HG02840 (cell line): ENCODE measurements around the gene QSOX2.

Experiments used
- ATAC-seq: cut with Tn5 transposase; IDR thresholded peaks from one replicate; pipeline ENCODE4 v1.9.1; 2021; ENCODE audit warnings: mild to moderate bottlenecking, moderate library complexity, moderate number of reproducible peaks; ENCODE audit not compliant: unreplicated experiment, low FRiP score

Gene QSOX2

GRCh38 chr9:136226680-136227407 lies 18.8 kb downstream of the QSOX2 start:
- no peak for ATAC-seq

DNA sequence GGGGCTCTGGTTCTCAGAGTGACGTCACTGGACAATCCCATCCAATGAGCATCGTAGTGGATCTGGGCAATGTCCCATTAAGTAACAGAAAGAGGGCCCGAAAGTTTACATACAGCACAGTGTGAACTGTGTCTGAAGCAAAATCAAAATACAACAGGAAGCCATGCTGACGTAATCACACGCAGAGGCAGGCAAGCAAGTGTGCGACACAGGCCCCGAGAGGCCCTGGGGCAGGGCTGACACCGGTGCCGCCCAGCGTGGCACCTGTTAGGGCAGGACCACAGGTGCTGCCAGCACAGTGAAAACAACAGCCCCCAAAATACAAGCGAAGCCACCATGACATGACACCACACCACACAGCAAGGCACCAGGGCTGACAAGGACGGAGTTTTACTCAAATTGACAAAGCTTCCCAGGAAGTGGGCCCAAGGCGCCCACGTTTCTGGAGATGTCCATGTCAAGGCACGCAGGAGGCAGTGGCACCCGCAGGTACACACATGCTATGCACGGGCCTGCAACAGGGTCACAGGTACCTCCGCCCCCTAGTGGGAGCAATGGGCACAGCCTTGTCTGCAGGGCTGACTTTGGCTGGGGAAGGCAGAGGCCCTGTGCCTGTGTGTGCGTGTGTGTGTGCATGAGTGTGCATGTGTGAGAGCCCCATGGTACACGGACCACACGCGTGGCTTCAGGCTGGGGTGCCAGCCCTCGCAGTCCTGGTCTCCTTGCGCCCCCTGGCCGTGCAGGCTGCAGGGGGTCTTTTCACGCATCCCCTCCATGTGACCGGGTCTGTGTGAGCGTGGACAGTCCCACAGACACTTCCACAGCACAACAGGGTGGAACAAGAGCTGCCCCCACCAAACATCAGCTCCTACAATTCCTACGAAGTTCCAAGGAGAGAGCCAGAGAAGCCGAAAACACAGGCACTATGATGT lies 19.6 kb downstream of the QSOX2 start:
- peak; percentile 54 for ATAC-seq

DNA sequence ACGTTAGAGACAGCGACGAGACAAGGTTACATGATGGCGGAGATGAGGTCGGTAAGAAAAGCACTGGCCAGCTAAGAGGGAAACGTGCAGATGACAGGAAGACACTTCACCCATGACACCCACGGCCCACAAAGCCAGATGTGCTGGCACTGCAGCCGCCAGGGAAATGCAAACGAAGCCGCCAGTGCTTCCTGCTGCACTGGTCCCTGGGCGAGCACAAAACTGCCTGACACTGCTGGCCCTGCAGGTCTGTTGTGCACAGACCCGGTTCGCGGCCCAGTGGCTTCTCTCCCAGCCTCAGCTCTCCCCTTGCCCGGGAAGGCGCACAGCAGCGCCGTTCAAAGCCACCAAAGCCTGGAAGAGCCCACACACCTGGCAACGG lies 20.3 kb downstream of the QSOX2 start:
- peak; percentile 41 for ATAC-seq

DNA sequence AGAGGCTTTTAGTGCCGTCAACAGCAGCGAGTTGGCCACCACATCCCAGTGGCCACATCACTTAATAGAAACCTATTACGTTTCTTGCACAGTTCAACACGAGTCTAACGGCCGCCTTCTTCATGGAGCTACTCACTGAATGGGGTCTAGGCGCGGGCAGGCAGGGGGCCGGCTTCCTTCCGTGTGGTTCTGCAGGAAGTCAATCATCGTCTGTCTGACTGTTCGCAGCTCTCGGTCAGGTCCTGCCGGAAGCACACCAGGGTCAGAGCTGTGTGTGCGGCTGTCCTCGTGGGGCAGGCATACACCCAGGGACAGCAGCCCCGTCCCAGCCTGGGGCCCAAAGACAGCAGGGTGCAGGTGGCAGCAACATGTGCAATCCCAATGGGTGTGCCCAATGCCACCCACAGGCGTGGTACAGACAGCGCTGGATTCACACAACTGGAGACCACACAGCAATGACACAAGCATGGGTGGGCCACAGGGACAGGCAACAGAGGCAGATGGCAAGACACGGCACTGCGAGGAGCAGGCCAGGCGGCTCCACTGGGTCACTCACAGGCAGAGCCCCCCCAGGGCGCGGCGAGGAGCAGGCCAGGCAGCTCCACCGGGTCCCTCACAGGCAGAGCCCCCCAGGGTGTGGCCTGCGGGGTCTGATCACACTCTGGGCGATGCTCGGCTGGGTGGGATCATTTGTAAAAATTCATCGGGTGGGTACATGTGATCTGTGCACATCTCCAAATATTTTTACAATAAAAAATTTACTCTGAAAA lies 21.6 kb downstream of the QSOX2 start:
- ATAC-seq = no peak

- no peak for ATAC-seq
These were observed 22.7 kb downstream of the QSOX2 start for GRCh38 chr9:136222906-136223285.

DNA sequence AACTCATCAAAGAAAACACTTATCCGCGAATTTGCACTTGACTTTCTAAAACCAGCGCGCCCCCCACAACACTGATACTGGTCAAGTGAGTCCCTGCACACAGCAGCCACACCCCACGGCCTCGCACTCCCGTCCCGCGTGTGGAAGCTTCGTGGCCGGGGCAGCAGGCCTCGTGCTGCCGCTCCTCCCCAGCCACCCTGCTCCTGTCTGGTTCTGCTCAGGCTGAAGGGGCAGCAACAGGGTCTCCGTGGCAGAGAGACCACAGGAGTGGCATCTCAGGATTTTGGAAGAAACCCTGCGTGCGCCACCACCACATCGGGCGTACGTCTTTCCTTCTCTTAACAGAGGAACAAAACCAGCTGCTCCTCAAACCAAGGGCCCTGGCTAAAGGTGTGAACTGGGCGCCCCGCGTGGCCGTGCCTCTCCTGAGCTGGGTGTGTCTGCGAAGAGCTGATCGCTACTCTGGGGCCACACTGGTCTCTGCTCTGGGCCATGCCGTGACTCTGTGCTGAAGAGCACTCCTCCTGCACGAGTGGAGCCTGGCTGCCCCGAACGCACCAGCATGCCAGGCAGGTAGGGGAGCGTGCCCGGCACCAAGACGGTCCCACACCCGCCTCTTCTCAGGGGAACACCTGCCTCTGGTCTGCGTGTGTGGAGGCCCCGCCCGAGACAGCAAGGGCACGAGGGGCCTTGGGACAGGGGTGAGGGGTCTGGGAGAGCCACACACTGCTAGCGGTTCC lies 23.3 kb downstream of the QSOX2 start:
- ATAC-seq = no peak

- ATAC-seq = no peak
These were observed 25.4 kb downstream of the QSOX2 start for GRCh38 chr9:136220017-136220729.

DNA sequence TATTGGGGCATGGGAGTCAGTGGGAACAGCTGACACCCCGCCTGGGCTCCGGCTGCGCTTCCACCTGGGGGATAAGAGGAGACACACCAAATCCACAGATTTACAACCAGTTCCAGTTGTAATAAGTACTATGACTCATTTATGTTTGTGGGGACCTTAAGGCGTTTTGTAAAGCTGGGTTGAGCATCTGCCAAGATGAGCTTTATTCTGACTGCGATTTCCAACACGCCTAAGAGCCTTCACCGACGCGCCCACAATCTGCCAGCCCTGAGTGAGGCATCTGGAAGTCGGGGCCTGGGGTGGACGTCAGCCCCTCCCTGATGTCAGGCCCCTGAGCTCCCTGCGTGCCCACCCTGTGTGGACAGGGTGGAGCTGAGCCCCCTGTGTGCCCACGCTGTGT lies 26.3 kb downstream of the QSOX2 start:
- ATAC-seq = no peak

DNA sequence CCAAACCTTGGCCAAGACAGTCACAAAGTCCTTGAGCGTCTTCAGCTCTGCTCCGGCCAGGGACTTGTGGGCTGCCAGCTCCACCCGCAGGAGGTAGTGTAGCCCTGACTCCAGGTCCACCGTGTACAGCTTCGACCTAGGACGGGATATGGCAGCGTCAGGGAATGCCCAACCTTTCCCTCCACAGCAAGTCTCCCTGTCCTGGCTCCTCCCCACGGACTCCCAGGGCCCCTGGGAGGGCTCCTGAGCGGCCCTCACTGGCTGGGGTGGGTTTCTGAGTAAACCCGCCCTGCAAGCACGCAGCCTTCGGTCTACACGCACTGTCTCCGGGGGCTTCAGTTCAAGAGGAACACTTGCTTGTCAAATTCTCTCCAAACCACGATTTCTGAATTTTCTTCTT lies 26.9 kb downstream of the QSOX2 start:
- ATAC-seq = no peak

DNA sequence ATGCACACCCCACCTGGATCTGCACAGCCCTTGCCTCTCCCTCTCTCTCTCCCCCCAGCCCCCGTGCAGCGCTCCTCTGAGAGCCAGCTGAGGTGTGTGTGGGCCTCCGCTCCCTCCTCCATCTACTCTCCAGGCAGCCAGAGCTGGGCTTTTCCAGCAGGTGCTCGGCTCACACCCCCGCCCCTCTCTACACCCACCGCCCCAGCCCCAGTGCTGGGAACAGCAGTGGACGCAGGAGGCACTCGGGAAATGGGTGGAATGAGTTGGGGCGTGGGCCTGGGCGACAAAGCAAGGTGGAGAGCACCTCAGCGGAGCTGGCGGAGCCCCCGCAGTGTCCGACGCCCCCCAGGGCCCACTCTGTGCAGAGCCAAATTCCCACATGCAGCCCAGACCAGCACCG lies 27.3 kb downstream of the QSOX2 start:
- ATAC-seq = no peak

DNA sequence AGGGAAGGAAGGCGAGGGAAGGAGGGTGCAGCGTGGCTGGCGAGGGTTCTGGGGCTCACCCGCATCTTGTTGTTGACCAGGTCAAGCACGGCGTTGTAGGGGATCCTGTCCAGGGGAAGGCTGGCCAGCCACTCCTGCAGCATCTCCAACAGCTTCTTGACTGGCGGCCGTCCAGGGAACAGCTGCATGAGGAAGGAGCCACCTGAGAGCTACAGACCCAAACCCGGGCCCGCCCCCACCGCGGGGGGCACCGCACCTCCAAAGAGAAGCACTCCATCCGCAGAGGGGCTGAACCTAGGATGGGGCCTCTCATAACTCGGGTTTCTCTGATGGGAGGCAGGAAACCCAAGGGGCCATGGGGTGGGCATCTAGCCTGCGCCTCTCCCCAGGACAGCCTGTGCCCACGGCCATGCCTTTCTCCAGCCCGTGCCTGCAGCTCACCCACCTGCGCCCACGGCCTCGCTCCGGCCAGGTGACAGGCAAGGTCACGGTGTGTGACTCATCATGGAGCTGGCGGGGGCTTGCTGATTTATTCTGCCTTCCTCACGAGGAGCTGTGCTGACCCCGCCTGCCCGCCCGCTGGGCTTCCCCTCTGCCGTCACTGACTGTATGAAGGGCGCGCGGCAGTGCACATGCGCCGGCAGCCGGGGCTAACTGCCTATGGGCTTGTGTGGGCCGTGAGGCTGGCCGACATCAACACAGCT lies 28.9 kb downstream of the QSOX2 start:
- ATAC-seq = no peak

DNA sequence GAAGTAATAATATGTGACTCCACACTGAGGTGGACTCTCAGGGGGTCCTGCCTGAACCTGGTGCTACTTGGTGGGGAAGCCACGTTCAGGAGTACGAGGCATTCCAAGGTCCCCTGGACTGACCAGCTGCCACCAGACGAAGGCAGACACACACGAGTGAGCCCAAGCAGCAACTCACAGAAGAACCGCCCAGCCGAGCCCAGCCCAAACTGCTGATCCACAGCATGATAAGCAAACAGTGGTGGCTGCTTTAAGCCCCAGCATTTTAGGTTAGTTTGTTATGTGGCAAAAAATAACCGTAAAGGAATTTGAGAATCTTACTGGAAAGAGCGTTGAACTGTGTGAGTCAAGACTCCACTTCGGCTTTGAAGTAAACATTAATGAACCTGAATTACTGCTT lies 31.9 kb downstream of the QSOX2 start:
- no peak for ATAC-seq

- no peak for ATAC-seq
These were observed 33.2 kb downstream of the QSOX2 start for GRCh38 chr9:136212345-136212950.

DNA sequence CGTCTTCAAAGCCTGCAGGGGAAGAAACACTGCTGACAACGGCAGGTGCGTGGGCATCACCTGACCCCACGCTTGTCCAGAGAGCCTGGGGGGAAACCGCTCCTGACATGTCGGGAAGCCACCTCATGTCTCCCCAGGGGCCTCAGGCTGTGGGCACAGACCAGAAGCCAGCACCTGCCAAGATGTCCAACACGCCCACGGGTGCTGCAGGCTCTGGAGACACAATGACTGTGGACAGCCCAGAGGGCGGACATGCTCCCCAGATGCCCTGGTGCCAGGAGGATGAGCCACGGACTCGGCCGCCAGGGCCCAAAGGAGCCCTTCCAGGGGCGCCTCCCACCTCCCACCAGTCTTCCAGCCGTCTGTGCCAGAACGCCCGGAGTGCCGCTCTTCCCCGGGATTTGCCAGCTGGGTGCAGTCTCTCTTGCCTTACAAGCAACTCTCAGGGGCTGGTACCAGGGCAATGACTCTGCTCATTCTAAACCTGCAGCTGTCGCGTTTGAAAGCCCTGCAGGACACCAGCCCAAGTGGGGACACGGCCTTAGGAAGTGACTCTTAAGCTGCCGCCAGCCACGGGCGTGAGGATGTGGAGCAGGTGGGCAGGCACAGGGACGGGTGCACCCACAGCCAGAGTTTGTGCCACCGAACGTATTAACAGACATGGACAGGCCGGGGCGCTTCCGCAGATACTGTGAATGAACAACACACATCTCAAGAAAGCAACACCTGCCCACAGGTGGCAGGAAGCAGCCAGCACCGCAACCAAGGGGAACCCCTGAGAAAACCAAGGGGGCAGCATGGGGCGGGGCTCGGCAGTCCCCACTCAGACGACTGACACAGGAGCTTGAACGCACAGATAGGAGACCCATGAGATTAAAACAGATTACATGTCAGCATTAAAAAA lies 33.9 kb downstream of the QSOX2 start:
- no peak for ATAC-seq

GRCh38 chr9:136211006-136211405 lies 34.6 kb downstream of the QSOX2 start:
- no peak for ATAC-seq

- no peak for ATAC-seq
These were observed 35.3 kb downstream of the QSOX2 start for GRCh38 chr9:136210276-136210675.

DNA sequence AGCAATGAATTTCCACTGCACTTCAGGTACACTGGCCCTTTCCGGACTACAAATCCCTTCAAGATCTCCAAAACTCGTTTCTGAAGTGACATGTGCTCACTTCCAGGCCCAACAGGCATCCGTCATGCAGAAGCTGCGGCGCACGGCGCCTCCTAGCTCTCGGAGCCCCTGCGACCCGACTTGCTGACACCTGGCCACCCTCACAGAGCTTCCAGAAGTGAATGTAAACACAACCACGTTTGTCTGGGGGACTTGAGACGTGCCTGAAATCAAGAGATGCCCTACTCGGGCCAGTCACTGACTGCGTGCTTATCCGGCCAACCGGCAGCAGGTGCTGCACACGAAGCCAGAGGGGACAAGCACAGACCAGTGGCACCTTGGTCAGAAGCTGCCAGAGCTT lies 35.8 kb downstream of the QSOX2 start:
- no peak for ATAC-seq

- no peak for ATAC-seq
These were observed 36.4 kb downstream of the QSOX2 start for GRCh38 chr9:136209232-136209631.
